ENCODE measurements around the gene PRDM7.

PRDM7 gene

GRCh38 chr16:90041896-90042473 lies 35.1 kb downstream of the PRDM7 start:
- no peak overlapping the region for H3K27ac ChIP-seq
- DNase-seq (ENCODE audit: low read depth, low spot score): no peak

GRCh38 chr16:90040152-90041023 lies 36.7 kb downstream of the PRDM7 start:
- no peak for DNase-seq (ENCODE audit: low read depth, low spot score)
- H3K27ac ChIP-seq: no peak overlapping the region

GRCh38 chr16:90037276-90037675 lies 39.9 kb downstream of the PRDM7 start:
- no peak for DNase-seq (ENCODE audit: low read depth, low spot score)
- H3K27ac ChIP-seq: no peak overlapping the region

GRCh38 chr16:90035902-90036301 lies 41.2 kb downstream of the PRDM7 start:
- no peak for DNase-seq (ENCODE audit: low read depth, low spot score)
- H3K27ac ChIP-seq: no peak overlapping the region

GRCh38 chr16:90034504-90034903 lies 42.6 kb downstream of the PRDM7 start:
- no peak for DNase-seq (ENCODE audit: low read depth, low spot score)
- H3K27ac ChIP-seq: no peak overlapping the region

DNA sequence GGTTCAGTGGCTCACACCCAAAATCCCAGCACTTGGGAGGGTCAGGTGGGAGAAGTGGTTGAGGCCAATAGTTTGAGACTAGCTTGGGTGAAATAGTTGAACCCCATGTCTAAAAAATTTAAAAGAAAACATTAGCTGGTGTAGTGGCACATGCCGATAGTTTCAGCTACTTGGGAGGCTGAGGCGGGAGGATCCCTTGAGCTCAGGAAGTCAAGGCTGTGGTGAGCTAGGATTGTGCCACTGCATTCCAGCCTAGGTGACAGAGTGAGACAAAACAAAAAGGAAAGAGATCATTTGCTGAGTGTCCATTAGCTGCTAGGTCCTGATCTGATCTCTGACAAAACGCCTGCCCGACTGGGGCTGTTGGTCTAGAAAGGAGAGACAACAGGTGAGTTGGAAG lies 43.7 kb downstream of the PRDM7 start:
- DNase-seq (ENCODE audit: low read depth, low spot score): no peak
- no peak overlapping the region for H3K27ac ChIP-seq

DNA sequence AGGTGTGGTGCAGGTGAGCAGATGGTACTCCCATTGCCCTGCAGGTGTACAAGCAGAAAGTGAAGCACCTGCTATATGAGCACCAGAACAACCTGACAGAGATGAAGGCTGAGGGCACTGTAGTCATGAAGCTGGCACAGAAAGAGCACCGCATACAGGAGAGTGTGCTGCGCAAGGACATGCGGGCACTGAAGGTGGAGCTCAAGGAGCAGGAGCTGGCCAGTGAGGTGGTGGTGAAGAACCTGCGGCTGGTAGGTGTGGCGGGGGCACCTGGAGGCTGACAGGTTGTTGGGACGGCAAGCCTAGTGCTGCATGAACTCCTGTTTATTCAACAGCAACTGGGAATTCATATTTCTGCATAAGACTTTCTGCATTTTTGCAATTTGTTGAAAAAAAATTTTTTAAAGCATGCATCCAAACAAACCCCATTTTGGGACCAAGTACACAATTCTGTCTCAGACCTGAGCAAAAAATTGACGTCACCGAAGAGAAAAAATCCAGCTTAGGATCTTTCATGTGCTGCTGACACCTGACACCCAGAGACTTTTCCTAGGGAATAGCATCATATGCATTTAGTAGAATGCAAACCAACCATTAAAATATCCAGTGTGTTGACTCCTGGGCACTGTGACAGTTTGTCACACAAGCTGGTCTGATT lies 44.3 kb downstream of the PRDM7 start:
- DNase-seq (ENCODE audit: low read depth, low spot score): no peak
- no peak overlapping the region for H3K27ac ChIP-seq

GRCh38 chr16:90031931-90032673 lies 45.0 kb downstream of the PRDM7 start:
- DNase-seq (ENCODE audit: low read depth, low spot score): no peak
- no peak overlapping the region for H3K27ac ChIP-seq

- H3K27ac ChIP-seq: no peak overlapping the region
- no peak for DNase-seq (ENCODE audit: low read depth, low spot score)
Observed at GRCh38 chr16:90031186-90031930, 45.8 kb downstream of the PRDM7 start.

DNA sequence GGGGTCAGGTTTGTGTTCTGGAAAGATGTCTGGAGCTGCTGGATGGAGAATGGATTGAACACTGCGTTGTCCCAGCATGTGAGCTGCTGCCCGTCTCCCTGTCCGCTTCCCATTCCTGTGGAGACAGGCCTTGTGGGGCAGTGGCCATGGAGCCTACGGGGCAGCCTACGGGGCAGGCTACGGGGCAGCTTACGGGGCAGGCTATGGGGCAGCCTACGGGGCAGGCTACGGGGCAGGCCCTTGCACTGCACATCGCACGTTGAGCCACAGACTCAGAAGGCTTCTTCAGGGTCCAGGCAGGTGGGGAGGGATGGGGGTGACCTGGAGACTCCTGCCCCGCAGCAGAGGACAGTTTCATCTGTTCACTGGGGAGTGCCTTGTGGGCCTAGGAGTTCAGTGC lies 48.1 kb downstream of the PRDM7 start:
- DNase-seq (ENCODE audit: low read depth, low spot score): no peak
- H3K27ac ChIP-seq: no peak overlapping the region

DNA sequence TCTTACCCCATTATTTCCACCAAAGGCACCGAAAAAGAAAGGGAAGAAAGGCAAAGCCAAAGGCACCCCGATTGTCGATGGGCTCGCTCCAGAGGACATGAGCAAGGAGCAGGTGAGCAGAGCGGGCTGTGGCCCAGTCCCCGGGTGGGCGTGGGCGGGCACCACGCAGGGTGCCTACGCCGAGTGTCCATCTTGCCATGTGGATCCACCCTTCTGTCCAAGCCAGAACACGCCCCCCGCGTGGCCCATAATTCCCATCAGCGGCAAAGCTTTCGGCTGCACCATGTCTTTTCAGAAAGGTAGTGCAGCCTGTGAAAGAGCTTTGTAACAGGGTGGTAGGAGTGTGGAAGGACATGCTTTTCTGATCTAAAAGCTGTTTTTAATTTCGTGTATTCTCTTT lies 49.5 kb downstream of the PRDM7 start:
- DNase-seq (ENCODE audit: low read depth, low spot score): no peak
- H3K27ac ChIP-seq: no peak overlapping the region

DNA sequence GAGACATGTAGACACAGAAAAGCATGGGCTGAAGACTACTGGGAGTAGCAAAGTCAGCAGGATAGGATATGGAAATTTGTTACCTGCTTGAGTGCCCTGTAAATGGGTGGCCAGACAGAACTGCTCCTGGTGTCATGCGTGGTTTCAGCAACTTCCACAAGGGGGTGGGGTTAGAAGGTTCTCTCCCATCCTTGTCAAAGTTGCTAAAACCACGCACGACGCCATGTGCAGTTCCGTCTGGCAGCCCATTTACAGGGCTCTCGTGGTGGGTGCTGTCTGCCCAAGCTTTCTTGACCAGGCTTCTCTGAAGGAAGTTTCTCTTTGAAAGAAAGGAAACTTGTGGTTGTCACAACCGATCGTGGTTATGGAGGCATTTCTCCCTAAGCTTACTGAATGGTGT lies 51.0 kb downstream of the PRDM7 start:
- no peak overlapping the region for H3K27ac ChIP-seq
- no peak for DNase-seq (ENCODE audit: low read depth, low spot score)

GRCh38 chr16:90023078-90023447 lies 54.1 kb downstream of the PRDM7 start:
- H3K27ac ChIP-seq: no peak overlapping the region
- no peak for DNase-seq (ENCODE audit: low read depth, low spot score)

DNA sequence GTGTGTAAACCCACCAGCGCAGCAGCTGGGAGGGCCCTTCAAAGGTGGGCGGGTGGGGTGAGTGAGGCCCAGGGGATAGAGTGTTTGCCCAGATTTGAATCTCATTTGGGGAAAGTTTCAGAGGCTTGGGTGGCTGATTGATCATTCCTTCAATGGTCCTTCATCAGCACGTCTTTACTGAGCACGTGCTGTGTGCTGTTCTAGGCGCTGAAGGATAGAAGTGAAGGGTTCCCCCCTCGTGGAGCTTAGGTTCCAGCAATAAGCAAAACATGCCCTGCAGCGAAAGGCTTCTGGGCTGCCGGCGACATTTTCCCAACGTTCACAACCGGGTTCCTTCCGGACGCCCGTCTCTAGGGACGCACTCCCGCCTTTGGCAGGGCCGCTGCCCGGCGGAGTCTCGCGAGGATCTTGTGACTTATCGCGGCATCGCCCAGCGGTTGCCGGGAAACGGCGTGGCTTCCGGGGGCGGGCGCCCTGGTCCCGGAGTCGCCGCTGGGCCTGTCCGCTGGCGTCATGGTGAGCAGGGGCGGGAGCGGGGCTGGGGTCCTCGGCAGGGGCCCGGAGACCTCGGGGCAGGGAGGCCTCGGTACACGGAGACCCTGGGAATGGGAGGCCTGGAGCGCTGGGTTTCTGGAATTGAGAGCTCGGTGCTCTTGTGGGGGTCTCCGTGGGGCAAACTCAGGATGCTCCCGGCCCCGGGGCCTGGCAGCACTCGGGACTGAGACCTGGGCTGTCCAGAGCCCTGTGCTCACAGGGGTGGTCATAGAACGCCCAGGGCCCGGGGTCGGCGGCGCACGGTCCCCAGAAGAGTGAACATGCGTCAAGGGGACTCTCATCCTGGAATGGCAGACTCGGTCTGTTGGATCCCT lies 54.7 kb downstream of the PRDM7 start:
- no peak overlapping the region for H3K27ac ChIP-seq
- peak; percentile 27 for DNase-seq (ENCODE audit: low read depth, low spot score)

DNA sequence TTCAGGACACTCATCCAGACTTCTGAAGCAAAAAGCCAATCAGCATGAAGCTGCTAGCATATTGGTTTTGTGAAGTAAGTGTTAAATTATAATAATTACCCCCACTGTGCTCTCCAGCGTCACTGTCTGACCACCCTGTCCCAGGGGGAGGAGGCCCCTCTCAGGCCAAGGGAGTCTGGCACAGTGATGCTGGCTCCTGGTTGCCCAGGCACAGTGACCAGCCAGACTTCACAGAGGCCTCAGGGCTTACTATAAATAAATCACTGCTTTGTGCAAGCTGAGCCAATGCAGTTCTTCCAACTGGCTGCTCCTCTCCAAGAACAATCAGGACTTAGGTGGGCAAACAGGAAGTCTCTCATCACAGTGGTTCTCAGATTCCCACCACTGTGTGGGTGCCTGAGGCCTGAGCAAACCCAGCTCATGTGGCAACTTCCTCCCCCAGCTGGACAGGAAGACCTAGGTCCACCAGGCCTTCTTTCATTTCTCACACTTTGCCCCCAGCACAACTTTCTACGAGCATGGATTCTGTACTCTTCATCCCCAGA lies 56.2 kb downstream of the PRDM7 start:
- peak overlapping the region; percentile 69 for H3K27ac ChIP-seq
- no peak for DNase-seq (ENCODE audit: low read depth, low spot score)

- DNase-seq (ENCODE audit: low read depth, low spot score): no peak
- H3K27ac ChIP-seq: peak overlapping the region; percentile 69
Observed at GRCh38 chr16:90020260-90020837, 56.8 kb downstream of the PRDM7 start.

DNA sequence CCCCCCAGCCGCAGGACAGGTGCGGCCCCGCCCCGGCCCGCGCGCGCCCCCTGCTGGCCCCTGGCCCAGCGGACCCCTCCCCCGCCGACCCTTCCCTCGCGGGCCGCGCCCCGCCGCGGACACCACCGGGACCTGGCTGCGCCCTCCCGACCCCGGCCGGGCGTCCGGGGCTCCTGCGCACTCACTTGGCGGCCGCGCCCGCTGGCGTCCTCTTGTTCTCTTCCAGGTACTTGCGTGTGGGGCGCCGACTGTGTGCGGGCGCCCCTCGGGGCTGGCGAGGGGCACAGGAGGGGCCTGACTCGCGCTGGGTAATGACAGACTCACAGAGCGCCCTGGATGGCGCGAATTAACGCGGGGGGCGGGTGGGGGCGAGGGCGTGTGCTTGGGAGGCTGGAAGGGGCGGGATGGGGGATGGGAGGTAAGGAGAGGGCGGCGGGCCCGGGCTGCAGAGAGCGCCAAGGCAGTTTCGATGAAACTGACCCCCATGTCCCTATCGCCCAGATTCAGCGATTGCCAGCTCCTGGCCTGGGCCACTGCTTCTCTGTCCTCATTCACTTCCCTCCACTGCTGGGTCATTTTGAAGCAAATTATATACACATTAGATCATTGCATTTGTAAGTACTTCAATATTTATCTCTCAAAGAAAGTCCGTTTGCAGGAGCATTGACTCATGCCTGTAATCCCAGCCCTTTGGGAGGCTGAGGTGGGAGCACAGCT lies 57.4 kb downstream of the PRDM7 start:
- peak overlapping the region; percentile 69 for H3K27ac ChIP-seq
- no peak for DNase-seq (ENCODE audit: low read depth, low spot score)
